Activated T-cell treated with anti-CD3 and anti-CD28 coated beads, Interleukin-2, amount 50 U/mL, for 1 hour (primary cell): ENCODE data around the gene NHS.

Experiments used
- DNase-seq: peaks from one replicate; pipeline ENCODE4 v3.0.0-alpha.2; 2020

NHS gene

GRCh38 chrX:17374619-17375366, at the start of gene NHS:
Gene NHS, plus strand, starts transcription at chrX:17375200. Its CDS starts 558 bp downstream, at chrX:17375758.
- DNase-seq: no peak

- no peak for DNase-seq
These were observed 46.2 kb upstream of the NHS start for GRCh38 chrX:17328837-17329236.

- no peak for DNase-seq
These were observed 38.6 kb upstream of the NHS start for GRCh38 chrX:17336377-17336776.

GRCh38 chrX:17355976-17356375, 19.0 kb upstream of the NHS start:
- DNase-seq: no peak

- DNase-seq: no peak
These were observed 15.5 kb upstream of the NHS start for GRCh38 chrX:17359500-17359899.

- DNase-seq: no peak
These were observed 13.4 kb upstream of the NHS start for GRCh38 chrX:17361620-17362019.

GRCh38 chrX:17368002-17368401, 7.0 kb upstream of the NHS start:
- DNase-seq: no peak

GRCh38 chrX:17369309-17369708, 5.7 kb upstream of the NHS start:
- DNase-seq: no peak

GRCh38 chrX:17370191-17370590, 4.8 kb upstream of the NHS start:
- no peak for DNase-seq

- DNase-seq: no peak
These were observed 2.9 kb upstream of the NHS start for GRCh38 chrX:17372052-17372451.

- no peak for DNase-seq
These were observed 1.7 kb upstream of the NHS start for GRCh38 chrX:17373337-17373736.

GRCh38 chrX:17375367-17375636, 302 bp downstream of the NHS start:
- no peak for DNase-seq

- no peak for DNase-seq
These were observed 834 bp downstream of the NHS start for GRCh38 chrX:17375637-17376430.

- DNase-seq: no peak
These were observed 1.6 kb downstream of the NHS start for GRCh38 chrX:17376431-17377077.

GRCh38 chrX:17377091-17377717, 2.2 kb downstream of the NHS start:
- no peak for DNase-seq

- DNase-seq: no peak
These were observed 2.8 kb downstream of the NHS start for GRCh38 chrX:17377795-17378194.

- DNase-seq: no peak
These were observed 5.2 kb downstream of the NHS start for GRCh38 chrX:17380221-17380620.

- DNase-seq: no peak
These were observed 15.4 kb downstream of the NHS start for GRCh38 chrX:17390419-17390850.

GRCh38 chrX:17395154-17395553, 20.2 kb downstream of the NHS start:
- DNase-seq: no peak

GRCh38 chrX:17397074-17397473, 22.1 kb downstream of the NHS start:
- DNase-seq: no peak

GRCh38 chrX:17403189-17403691, 28.2 kb downstream of the NHS start:
- DNase-seq: no peak

- DNase-seq: no peak
These were observed 29.0 kb downstream of the NHS start for GRCh38 chrX:17403972-17404371.

GRCh38 chrX:17405225-17405969, 30.4 kb downstream of the NHS start:
- no peak for DNase-seq
